GM12801 (cell line): ENCODE measurements around the gene AMER2.

Experiments used
- CTCF ChIP-seq: IDR thresholded peaks from one replicate; pipeline ENCODE4 v1.5.1; 2011; ENCODE audit warnings: control low read depth; ENCODE audit not compliant: insufficient read length; ENCODE audit errors: extremely low read depth

The AMER2 gene

GRCh38 chr13:25132751-25133390, 39.2 kb downstream of the AMER2 start:
- no peak for TF ChIP-seq CTCF

GRCh38 chr13:25131881-25132420, 40.1 kb downstream of the AMER2 start:
- TF ChIP-seq CTCF = no peak

DNA sequence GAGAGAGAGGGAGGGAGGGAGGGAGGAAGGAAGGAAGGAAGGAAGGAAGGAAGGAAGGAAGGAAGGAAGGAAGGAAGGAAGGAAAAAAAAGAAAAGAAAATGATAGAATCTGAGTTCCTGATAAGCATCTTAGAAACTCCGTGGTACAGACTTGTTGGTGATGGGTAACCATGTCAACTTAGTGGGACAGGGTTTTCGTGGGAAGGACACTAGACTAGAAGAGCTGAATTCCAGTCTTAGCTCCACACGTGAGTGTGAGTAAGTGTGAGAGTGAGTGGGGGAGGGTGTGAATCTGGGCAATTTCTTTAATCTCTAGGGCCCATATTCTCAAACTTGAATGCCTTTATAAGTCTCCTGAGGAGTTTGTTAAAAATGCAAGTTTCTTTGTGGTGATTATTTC, 41.1 kb downstream of the AMER2 start:
- TF ChIP-seq CTCF = no peak

DNA sequence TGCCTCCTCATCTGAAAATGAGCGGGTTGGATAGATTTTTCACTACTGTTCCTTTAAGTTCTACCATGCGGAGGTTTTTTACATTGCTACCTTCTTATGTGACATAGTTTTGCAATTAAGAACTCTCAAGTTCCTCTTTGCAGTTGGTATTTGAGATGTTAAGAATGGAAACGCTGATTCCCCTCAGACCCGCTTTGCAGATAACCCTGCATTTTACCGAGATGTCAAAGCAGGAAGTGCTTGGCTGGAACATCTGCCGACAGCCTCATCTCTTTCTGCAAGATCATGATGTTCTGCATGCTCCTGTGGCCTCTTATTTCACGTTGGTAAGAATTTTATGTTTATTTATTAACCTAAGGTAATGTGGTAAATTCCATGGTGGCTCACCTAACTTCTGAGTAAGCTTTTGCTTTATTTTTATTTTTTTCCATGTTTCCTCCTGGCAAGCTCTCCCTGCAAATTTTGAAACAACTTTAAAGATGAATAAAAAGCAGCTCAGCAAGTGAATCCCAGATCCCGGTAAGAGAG, 53.6 kb downstream of the AMER2 start:
- TF ChIP-seq CTCF = no peak

- TF ChIP-seq CTCF = no peak
These were observed 54.8 kb downstream of the AMER2 start for GRCh38 chr13:25117312-25117711.

- no peak for TF ChIP-seq CTCF
These were observed 56.0 kb downstream of the AMER2 start for GRCh38 chr13:25116044-25116443.

DNA sequence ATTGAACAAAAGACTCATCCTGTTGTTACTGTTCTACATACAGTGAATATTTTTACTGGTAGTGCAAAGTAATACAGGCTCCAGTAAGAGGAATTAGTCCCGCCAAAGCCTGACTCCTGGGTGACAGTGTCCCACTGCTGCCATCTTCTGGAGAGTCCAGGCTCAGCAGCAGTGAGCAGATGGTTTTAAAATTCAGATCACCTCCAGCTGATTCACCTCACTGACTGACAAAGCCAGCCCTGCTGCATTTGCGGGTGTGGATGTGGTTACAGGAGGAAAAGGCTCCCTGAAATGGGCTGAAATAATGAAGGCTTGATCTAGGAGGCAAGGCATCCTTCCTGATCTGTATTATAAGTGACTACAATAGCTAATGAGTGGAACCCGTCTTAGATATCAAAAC, 57.9 kb downstream of the AMER2 start:
- peak; percentile 14 for TF ChIP-seq CTCF
